HG03280 (cell line): ENCODE data around the gene JAK1.
"Not testable (repeated sequence)": the region's sequence is repeated elsewhere in the genome, so short reads cannot be mapped to it uniquely, and the experiment has no call there.

ENCODE experiments used
- ATAC-seq: cut with Tn5 transposase; IDR thresholded peaks from one replicate; pipeline ENCODE4 v1.9.1; 2021; ENCODE audit warnings: mild to moderate bottlenecking, moderate library complexity; ENCODE audit not compliant: unreplicated experiment

Gene JAK1

GRCh38 chr1:64923294-64923718 lies 43.0 kb downstream of the JAK1 start:
- ATAC-seq = no peak

- no peak for ATAC-seq
Observed at GRCh38 chr1:64922336-64922735, 44.0 kb downstream of the JAK1 start.

- no peak for ATAC-seq
Observed at GRCh38 chr1:64921771-64922170, 44.6 kb downstream of the JAK1 start.

DNA sequence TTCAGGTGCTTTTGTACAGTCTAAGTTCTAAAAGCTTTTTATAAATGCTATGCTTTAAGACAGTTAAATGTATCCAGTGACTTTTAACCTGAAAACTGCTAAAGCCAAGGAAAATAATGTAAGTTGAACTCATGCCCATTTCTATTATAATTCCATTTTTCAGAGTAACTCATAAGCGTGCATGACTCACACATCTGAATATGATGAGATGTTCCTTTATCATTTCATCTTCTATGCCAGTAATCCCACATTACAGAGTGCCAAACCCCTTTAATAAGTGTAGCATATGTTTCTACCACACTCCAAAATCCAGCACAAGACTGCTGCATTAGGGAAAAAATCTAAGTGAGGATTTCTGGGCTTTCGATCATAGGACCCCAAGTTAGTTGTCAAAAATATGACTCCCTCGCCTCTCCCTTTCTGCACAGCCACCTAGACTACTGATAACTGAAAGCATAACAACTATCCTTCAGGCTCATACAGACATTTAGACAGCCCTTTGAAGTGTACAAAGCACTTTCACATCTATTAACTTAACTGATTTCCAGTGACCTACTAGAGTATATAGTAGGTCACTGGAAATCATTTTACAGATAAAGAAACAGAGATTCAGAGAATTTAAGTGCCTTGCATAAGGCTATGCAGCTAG lies 45.3 kb downstream of the JAK1 start:
- no peak for ATAC-seq

DNA sequence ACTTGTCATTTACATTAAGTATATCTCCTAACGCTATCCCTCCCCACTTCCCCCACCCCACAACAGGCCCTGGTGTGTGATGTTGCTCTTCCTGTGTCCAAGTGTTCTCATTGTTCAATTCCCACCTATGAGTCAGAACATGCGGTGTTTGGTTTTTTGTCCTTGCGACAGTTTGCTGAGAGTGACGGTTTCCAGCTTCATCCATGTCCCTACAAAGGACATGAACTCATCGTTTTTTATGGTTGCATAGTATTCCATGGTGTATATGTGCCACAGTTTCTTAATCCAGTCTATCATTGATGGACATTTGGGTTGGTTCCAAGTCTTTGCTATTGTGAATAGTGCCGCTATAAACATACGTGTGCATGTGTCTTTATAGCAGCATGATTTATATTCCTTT lies 47.2 kb downstream of the JAK1 start:
- not testable (repeated sequence) for ATAC-seq

- ATAC-seq = no peak
Observed at GRCh38 chr1:64917907-64918306, 48.4 kb downstream of the JAK1 start.

DNA sequence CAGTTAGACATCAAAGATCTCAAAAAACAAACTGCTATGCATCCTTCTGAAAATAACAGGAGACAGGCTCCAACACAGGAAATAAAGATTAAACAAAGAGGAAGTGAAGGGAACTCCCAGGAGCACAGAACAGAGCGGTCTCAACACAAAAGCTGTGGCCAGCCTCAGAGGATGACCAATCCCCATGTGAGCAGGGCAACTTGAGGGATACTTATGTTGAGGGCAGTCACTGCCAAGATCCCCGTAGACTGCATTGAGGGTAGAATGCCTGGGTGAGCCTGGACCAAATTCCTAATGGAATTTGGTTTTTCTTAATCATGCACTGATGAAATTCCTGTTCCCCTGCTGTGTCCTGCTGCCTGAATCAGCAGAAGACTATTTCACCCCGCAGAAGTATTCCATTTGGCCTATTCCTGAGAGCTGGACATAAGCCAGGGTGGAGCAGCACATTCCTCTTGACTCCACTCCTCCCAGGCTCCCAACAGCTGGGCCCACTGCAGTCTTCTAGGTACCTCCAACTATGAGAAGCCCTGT lies 49.0 kb downstream of the JAK1 start:
- no peak for ATAC-seq

GRCh38 chr1:64915381-64916274 lies 50.7 kb downstream of the JAK1 start:
- no peak for ATAC-seq

DNA sequence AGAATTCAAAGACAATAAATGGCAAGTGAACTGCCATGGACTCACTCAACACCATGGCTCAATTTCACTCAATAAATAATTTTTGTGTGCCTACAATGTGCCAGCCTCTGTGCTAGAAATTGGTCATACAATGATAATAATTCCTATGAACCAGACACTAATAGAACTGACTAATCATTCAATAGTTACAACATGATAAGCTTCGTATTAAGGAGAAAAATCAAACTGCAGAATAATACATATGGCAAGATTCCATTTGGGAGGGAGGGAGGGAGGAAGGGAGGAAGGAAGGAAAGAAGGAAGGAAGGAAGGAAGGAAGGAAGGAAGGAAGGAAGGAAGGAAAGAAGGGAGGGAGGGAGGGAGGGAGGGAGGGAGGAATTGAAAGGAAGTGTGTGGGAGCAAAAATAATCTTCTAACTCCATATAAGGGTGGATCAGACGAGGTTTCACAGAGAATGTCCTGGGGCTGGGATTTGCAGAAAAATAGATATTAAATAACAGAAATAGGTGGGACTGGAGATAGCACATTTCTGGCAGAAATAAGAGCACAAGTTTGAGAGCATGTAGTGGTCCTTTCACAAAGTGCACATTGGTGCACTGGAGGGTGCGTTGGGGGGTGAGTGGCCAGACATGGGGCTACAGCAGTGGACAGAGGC lies 52.9 kb downstream of the JAK1 start:
- ATAC-seq = no peak

- no peak for ATAC-seq
Observed at GRCh38 chr1:64912191-64912590, 54.2 kb downstream of the JAK1 start.

DNA sequence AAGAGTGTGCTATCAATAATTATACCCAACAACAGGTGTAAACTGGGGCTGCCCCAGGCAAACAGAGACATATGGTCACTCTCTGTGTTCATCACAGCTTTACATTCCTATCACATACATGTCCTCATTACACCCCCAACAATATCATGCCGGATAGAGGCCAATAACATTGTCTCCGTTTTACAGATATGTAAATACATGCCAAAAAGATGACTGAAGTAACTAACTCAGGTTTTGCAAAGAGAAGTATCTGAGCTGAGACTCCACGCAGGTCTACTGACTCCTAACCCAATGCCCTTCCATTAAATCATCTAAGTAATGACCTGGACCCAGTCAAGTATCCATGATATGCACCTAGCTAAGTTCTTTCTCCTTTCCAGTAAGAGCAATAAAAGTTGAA lies 55.0 kb downstream of the JAK1 start:
- no peak for ATAC-seq

GRCh38 chr1:64909031-64909430 lies 57.3 kb downstream of the JAK1 start:
- ATAC-seq = no peak

DNA sequence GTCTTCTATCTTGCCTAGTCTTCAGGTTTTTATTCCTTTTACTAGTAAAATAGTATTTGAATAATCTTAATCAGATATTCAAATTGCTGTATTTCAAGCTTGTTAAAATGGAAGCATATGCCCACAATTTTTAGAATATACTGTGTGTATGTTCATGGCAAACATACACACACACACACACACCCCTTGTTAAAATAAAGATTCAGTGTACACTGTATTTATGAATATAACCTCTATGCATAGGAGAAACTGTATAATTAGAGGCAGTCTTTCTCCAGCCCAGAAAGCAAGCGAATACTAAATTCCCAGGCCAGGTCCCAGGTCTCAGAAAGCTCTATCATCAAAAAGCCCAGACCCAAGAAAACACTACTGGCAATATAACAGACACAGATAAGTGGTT lies 57.8 kb downstream of the JAK1 start:
- ATAC-seq = no peak

DNA sequence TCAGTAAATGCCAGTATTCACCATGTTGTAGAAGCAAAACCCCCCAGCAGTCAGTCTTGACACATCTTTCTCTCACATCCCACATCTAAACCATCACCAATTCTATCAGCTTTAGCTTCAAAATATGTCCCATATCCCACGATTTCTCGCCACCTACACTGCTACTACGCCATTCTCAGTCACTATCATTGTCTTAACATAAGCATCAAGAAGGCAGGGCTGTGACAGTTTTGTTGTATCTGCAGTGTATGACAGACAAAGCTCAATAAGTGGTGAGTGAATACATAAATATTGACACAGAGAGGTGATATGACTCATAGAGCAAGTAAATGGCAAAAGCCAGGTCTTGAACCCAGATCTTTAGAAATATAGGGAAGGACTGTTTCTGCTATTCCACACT lies 59.9 kb downstream of the JAK1 start:
- no peak for ATAC-seq

DNA sequence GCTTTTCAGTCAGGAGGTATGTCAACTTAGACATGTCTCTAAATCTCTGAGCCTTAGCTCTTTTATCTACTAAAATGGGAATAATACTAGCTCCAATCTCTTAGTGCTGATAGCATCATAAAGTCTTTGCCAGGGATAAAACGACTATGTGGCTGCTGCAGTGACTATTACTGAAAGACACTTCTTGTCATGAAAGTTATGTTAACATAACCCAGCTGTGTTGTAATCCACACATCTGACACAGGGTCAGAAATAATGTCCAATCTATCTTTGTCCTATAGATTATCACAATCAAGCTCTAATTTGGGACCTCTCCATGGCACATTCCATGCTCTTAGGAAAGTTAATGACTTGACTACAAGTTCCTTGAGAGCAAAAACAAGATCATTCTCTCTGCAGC lies 62.8 kb downstream of the JAK1 start:
- no peak for ATAC-seq

DNA sequence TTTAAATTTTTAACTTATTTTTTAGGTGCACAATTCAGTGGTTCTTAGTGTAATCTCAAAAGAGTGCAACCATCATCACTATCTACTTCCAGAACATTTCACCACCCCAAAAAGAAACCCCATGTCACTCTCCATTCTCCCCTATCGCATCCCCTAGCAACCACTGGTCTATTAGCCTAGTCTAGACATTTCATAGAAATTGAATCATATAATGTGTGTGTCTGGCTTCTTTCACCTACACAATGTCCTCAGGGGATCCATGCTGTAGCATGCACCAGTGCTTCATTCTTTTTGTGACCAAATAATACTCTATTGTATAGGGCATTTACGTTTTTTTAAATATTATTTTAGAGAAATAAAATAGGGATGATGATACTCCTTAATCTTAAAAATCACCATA lies 64.7 kb downstream of the JAK1 start:
- no peak for ATAC-seq

DNA sequence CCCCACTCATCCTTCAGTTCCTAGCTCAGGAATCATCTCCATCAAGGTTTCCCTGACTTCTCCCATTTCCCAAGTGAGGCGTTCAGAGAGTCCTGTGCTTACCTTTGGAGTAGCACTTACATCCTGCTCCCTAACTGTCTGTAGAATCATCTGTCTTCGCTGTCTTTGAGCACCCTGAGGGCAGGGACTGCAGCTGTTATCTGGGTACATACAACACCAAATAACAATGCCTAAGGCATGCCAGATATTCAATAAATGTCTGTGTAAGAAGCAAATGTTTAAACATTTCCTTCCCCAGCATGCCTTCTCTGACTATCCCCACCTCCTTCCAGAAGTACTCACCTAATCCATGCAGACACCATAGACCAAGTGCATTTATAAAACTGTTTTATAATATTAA lies 65.4 kb downstream of the JAK1 start:
- no peak for ATAC-seq

- ATAC-seq = peak; percentile 42
Observed at GRCh38 chr1:64898107-64898861, 68.1 kb downstream of the JAK1 start.

- ATAC-seq = no peak
Observed at GRCh38 chr1:64896551-64896950, 69.8 kb downstream of the JAK1 start.

DNA sequence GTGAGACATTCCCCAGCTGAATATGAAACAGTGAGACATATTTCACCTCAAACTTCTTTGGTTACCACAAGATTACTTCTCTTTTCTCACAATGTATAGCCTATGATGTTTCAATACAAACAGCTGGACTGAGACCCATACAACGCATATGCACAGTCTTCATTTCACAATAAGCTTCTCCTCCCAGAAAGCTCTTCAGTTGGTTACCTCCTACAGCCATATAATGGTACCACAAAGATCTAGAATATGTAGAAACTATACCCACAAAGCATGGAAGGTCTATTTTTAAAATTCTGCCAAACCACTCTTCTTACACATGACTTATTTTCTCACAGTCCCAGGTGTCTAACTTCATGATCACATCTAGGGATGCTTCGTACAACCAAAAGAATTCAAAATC lies 70.8 kb downstream of the JAK1 start:
- ATAC-seq = peak; percentile 81
